ENCODE results near the gene SAMD8.

The SAMD8 gene

GRCh38 chr10:75121322-75121721 is 9.9 kb downstream of the SAMD8 start:
- H3K4me3 ChIP-seq (replicated peaks; ENCODE audit: insufficient read depth, low read length), result no peak overlapping the region
- no peaks in the 10 kb centered on the region for H3K27me3 ChIP-seq (ENCODE audit: insufficient read depth, poor library complexity, severe bottlenecking)
- no peak for DNase-seq (ENCODE audit: low read depth in 1 of 2, low spot score in 1 of 2)
- no peak for TF ChIP-seq GABPA (IDR thresholded peaks at IDR 0.05; ENCODE audit: low read depth)
- TF ChIP-seq SPI1 (IDR thresholded peaks at IDR 0.05; ENCODE audit: borderline replicate concordance, low read depth), result no peak
- no peak for TF ChIP-seq POLR2AphosphoS5 (IDR thresholded peaks at IDR 0.05; ENCODE audit: low read depth)
- TF ChIP-seq, protein P1, sequence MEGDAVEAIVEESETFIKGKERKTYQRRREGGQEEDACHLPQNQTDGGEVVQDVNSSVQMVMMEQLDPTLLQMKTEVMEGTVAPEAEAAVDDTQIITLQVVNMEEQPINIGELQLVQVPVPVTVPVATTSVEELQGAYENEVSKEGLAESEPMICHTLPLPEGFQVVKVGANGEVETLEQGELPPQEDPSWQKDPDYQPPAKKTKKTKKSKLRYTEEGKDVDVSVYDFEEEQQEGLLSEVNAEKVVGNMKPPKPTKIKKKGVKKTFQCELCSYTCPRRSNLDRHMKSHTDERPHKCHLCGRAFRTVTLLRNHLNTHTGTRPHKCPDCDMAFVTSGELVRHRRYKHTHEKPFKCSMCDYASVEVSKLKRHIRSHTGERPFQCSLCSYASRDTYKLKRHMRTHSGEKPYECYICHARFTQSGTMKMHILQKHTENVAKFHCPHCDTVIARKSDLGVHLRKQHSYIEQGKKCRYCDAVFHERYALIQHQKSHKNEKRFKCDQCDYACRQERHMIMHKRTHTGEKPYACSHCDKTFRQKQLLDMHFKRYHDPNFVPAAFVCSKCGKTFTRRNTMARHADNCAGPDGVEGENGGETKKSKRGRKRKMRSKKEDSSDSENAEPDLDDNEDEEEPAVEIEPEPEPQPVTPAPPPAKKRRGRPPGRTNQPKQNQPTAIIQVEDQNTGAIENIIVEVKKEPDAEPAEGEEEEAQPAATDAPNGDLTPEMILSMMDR (IDR thresholded peaks at IDR 0.05; ENCODE audit: insufficient read depth, low read length), result no peak
- TF ChIP-seq REST (IDR thresholded peaks at IDR 0.05; ENCODE audit: insufficient replicate concordance, low read depth), result no peak
- no peak overlapping the region for H3K27ac ChIP-seq (replicated peaks)

DNA sequence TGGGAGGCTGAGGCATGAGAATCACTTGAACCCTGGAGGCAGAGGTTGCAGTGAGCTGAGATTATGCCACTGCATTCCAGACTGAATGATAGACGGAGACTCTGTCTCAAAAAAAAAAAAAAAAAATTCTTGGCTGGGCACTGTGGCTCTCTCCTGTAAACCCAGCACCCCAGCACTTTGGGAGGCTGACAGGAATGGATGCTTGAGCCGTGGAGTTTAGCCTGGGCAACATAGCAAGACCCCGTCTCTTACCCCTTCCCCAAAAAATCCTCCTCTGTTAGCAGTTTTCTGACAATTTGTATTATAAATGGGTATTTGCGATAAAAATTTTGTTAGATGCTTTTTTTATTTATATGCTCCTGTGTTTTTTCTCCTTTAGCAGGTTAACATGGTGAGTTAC is 11.0 kb downstream of the SAMD8 start:
- no peak overlapping the region for H3K4me3 ChIP-seq (replicated peaks; ENCODE audit: insufficient read depth, low read length)
- DNase-seq (ENCODE audit: low read depth in 1 of 2, low spot score in 1 of 2), result no peak
- no peaks in the 10 kb centered on the region for H3K27me3 ChIP-seq (ENCODE audit: insufficient read depth, poor library complexity, severe bottlenecking)
- TF ChIP-seq, protein P1 (IDR thresholded peaks at IDR 0.05; ENCODE audit: insufficient read depth, low read length), result no peak
- TF ChIP-seq SPI1 (IDR thresholded peaks at IDR 0.05; ENCODE audit: borderline replicate concordance, low read depth) (no peak), REST (IDR thresholded peaks at IDR 0.05; ENCODE audit: insufficient replicate concordance, low read depth) (no peak), GABPA (IDR thresholded peaks at IDR 0.05; ENCODE audit: low read depth) (no peak), POLR2AphosphoS5 (IDR thresholded peaks at IDR 0.05; ENCODE audit: low read depth) (no peak)
- H3K27ac ChIP-seq (replicated peaks), result no peak overlapping the region

DNA sequence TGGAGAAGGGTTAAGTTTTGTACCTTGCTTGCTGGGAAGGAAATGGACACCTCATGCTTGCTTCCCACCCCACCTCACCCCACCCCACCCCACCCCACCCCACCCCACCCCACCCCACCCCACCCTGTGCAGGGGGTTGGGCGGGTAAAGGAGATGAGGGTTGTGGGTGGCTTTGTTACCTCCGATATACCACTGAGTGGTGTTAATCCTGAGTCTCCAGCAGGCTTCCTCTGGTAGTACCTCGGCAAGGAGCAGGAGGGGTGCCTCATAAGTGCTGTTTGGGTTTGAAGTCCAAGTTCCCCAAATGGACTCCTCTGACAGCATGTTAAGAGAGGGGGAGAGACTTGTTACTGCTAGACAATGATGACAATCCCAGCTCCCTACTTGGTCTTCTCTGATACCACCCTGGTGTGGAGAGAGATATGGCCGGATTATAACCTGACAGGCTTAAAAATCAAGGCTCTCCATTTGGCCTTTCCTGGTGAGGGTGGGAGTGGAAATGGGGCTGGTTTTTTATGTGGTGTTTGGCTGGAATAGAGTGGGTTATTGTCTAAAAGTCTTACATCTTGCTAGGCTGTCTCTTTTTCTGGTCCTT is 11.7 kb downstream of the SAMD8 start:
- Histone ChIP-seq H3K4me3 (replicated peaks; ENCODE audit: insufficient read depth, low read length) (no peak overlapping the region), H3K27me3 (ENCODE audit: insufficient read depth, poor library complexity, severe bottlenecking) (no peaks in the 10 kb centered on the region), H3K27ac (replicated peaks) (no peak overlapping the region)
- no peak for TF ChIP-seq POLR2AphosphoS5 (IDR thresholded peaks at IDR 0.05; ENCODE audit: low read depth)
- TF ChIP-seq REST (IDR thresholded peaks at IDR 0.05; ENCODE audit: insufficient replicate concordance, low read depth), result no peak
- no peak for TF ChIP-seq SPI1 (IDR thresholded peaks at IDR 0.05; ENCODE audit: borderline replicate concordance, low read depth)
- TF ChIP-seq, protein P1 (IDR thresholded peaks at IDR 0.05; ENCODE audit: insufficient read depth, low read length), result no peak
- no peak for TF ChIP-seq GABPA (IDR thresholded peaks at IDR 0.05; ENCODE audit: low read depth)
- DNase-seq (ENCODE audit: low read depth in 1 of 2, low spot score in 1 of 2), result no peak
